Neural progenitor cell (in vitro differentiated cells): ENCODE measurements around the gene GRN. TPM values are rescaled to one million over a fixed set of nuclear protein-coding genes. Genes with fewer than 3 reads are reported as not detected.

Source experiments
- DNase-seq: peaks from one replicate; pipeline ENCODE4 v3.0.0-alpha.2; 2016; ENCODE audit warnings: low spot score
- H2AFZ ChIP-seq: fragments of 200-600 bp; sonication (generic); replicated peaks from 2 replicates; pipeline ENCODE4 v1.6.1; 2016; ENCODE audit warnings: antibody characterized with exemption
- H3F3A ChIP-seq: fragments of 200-600 bp; sonication (generic); 2 replicates; pipeline ENCODE4 v1.6.1; 2016; ENCODE audit warnings: antibody characterized with exemption, low read depth
- H3K27ac ChIP-seq: fragments of 200-600 bp; sonication (generic); 2 replicates; pipeline ENCODE4 v1.5.1; 2016; ENCODE audit warnings: mild to moderate bottlenecking
- H3K27me3 ChIP-seq: fragments of 200-600 bp; sonication (generic); 2 replicates; pipeline ENCODE4 v1.6.1; 2016; ENCODE audit warnings: mild to moderate bottlenecking, moderate library complexity
- H3K36me3 ChIP-seq: fragments of 200-600 bp; sonication (generic); 2 replicates; pipeline ENCODE4 v1.5.1; 2016
- H3K4me1 ChIP-seq: fragments of 200-600 bp; sonication (generic); 2 replicates; pipeline ENCODE4 v1.6.1; 2016; ENCODE audit warnings: mixed run types
- H3K4me2 ChIP-seq: fragments of 200-600 bp; sonication (generic); 2 replicates; pipeline ENCODE4 v1.6.1; 2016
- H3K4me3 ChIP-seq: fragments of 200-600 bp; sonication (generic); 2 replicates; pipeline ENCODE4 v1.5.1; 2016
- H3K79me2 ChIP-seq: fragments of 200-600 bp; sonication (generic); 2 replicates; pipeline ENCODE4 v1.6.1; 2016; ENCODE audit warnings: low read depth
- H3K9ac ChIP-seq: fragments of 200-600 bp; sonication (generic); 2 replicates; pipeline ENCODE4 v1.6.1; 2016
- H3K9me3 ChIP-seq: fragments of 200-600 bp; sonication (generic); 2 replicates; pipeline ENCODE4 v1.5.1; 2016; ENCODE audit warnings: low read depth
- H4K20me1 ChIP-seq: fragments of 200-600 bp; sonication (generic); 2 replicates; pipeline ENCODE4 v1.6.1; 2016; ENCODE audit warnings: low read depth
- H3K27ac Mint-ChIP-seq: 3 replicates; pipeline ENCODE4 v1.8.0; 2021; ENCODE audit warnings: mixed read lengths
- H3K27me3 Mint-ChIP-seq: 2 replicates; pipeline ENCODE4 v1.8.0; 2022; ENCODE audit warnings: low read depth, mild to moderate bottlenecking, inconsistent platforms, moderate library complexity, mixed read lengths; ENCODE audit not compliant: insufficient read depth
- H3K36me3 Mint-ChIP-seq: 3 replicates; pipeline ENCODE4 v1.8.0; 2021; ENCODE audit warnings: mixed read lengths
- H3K4me1 Mint-ChIP-seq: 3 replicates; pipeline ENCODE4 v1.8.0; 2021; ENCODE audit warnings: mixed read lengths
- H3K4me3 Mint-ChIP-seq: 3 replicates; pipeline ENCODE4 v1.8.0; 2021; ENCODE audit warnings: mild to moderate bottlenecking, moderate library complexity, mixed read lengths
- H3K9me3 Mint-ChIP-seq: 3 replicates; pipeline ENCODE4 v1.8.0; 2020; ENCODE audit warnings: mixed read lengths
- EZH2 ChIP-seq: fragments of 200-600 bp; sonication (generic); IDR thresholded peaks from 2 replicates; pipeline ENCODE4 v1.6.1; 2017; ENCODE audit warnings: antibody characterized with exemption, mild to moderate bottlenecking, moderate library complexity
- EZH2phosphoT487 ChIP-seq: fragments of 200-600 bp; sonication (generic); IDR thresholded peaks from 2 replicates; pipeline ENCODE4 v1.6.1; 2017; ENCODE audit warnings: antibody characterized with exemption
- total RNA-seq: library from RNA; depleted of rRNA; stranded (reverse); fragments of >200 nt; gene quantifications from 2 replicates; pipeline ENCODE4 v1.2.3, GENCODE V29; 2015; ENCODE audit warnings: low replicate concordance
- TF ChIP-seq, protein P1 (sequence below): fragments of 200-600 bp; sonication (generic); IDR thresholded peaks from 2 replicates; pipeline ENCODE4 v1.5.1; 2017; ENCODE audit warnings: antibody characterized with exemption, mild to moderate bottlenecking

The GRN gene
- total RNA-seq, 1 donor from 2014 or later, result 28.2 TPM

DNA sequence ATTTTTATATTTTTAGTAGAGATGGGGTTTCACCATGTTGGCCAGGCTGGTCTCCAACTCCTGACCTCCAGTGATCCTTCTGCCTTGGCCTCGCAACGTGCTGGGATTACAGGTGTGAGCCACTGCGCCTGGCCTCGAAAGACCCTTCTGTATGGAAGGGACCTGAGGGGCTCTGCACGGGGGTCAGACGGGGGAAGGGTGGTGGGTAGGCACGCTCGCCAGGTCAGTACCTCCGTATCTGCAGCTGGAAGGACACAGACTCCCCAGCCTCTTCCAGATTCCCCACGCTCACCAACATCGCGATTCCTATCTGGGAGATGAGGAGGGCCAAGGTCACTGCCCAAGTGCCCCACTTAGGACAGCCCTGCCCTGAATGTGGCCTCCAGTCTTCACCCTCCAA is 31.7 kb downstream of the GRN start:
- Histone ChIP-seq H3K4me2 (no peak overlapping the region), H3K4me3 (no peak overlapping the region), H4K20me1 (no peaks in the 10 kb centered on the region), H2AFZ (no peak overlapping the region), H3K9ac (no peak overlapping the region), H3K27me3 (no peaks in the 10 kb centered on the region), H3F3A (peaks cover 12% of the 10 kb centered on the region), H3K79me2 (no peaks in the 10 kb centered on the region), H3K4me1 (peaks cover 8% of the 10 kb centered on the region), H3K27ac (no peak overlapping the region), H3K9me3 (no peaks in the 10 kb centered on the region), H3K36me3 (no peaks in the 10 kb centered on the region)
- no peak overlapping the region for H3K27ac Mint-ChIP-seq
- TF ChIP-seq, protein P1, sequence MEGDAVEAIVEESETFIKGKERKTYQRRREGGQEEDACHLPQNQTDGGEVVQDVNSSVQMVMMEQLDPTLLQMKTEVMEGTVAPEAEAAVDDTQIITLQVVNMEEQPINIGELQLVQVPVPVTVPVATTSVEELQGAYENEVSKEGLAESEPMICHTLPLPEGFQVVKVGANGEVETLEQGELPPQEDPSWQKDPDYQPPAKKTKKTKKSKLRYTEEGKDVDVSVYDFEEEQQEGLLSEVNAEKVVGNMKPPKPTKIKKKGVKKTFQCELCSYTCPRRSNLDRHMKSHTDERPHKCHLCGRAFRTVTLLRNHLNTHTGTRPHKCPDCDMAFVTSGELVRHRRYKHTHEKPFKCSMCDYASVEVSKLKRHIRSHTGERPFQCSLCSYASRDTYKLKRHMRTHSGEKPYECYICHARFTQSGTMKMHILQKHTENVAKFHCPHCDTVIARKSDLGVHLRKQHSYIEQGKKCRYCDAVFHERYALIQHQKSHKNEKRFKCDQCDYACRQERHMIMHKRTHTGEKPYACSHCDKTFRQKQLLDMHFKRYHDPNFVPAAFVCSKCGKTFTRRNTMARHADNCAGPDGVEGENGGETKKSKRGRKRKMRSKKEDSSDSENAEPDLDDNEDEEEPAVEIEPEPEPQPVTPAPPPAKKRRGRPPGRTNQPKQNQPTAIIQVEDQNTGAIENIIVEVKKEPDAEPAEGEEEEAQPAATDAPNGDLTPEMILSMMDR, result no peak
- TF ChIP-seq EZH2phosphoT487, result no peak
- TF ChIP-seq EZH2, result no peak
- DNase-seq, result no peak
- no peak overlapping the region for H3K4me3 Mint-ChIP-seq
- H3K9me3 Mint-ChIP-seq, result no peaks in the 10 kb centered on the region
- H3K27me3 Mint-ChIP-seq, result peaks cover 9% of the 10 kb centered on the region
- peaks cover 5% of the 10 kb centered on the region for H3K4me1 Mint-ChIP-seq
- no peaks in the 10 kb centered on the region for H3K36me3 Mint-ChIP-seq

DNA sequence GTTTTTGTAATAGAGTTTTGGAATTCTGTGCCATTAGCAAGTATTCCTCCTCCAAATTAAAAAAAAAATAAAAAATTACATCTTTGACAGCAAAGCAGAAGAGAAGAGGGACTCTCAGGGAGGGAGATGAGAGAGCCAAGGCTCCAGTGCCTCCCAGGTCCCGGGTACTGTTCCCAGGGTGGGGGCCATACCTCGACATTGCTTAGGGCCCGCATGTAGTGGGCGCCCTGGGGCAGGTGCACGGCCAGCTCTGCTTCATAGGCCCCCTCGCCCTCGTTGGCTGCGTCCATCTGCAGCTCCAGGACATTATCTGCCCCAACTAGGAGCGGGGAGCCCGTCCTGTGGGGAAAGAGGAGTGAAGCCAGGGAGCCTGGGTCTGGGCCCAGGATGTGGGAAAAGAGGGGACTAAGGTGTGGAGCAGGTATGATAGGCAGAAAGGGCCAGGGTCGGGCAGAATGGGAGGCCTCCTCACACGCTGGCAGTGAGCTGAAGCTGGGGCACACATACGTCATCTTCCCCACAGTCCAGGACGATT is 33.1 kb downstream of the GRN start:
- TF ChIP-seq, protein P1, result no peak
- Histone ChIP-seq H3K4me3 (no peak overlapping the region), H3K9me3 (no peaks in the 10 kb centered on the region), H3K27me3 (peaks cover 10% of the 10 kb centered on the region), H3F3A (peaks cover 12% of the 10 kb centered on the region), H3K9ac (no peak overlapping the region), H2AFZ (no peak overlapping the region), H3K4me2 (no peak overlapping the region), H3K36me3 (no peaks in the 10 kb centered on the region), H3K4me1 (peaks cover 8% of the 10 kb centered on the region), H3K79me2 (no peaks in the 10 kb centered on the region), H4K20me1 (no peaks in the 10 kb centered on the region), H3K27ac (no peak overlapping the region)
- no peak for DNase-seq
- no peaks in the 10 kb centered on the region for H3K9me3 Mint-ChIP-seq
- H3K4me3 Mint-ChIP-seq, result no peak overlapping the region
- H3K4me1 Mint-ChIP-seq, result peaks cover 4% of the 10 kb centered on the region
- peak overlapping the region; percentile 15 for H3K27ac Mint-ChIP-seq
- peaks cover 12% of the 10 kb centered on the region for H3K27me3 Mint-ChIP-seq
- H3K36me3 Mint-ChIP-seq, result no peaks in the 10 kb centered on the region

DNA sequence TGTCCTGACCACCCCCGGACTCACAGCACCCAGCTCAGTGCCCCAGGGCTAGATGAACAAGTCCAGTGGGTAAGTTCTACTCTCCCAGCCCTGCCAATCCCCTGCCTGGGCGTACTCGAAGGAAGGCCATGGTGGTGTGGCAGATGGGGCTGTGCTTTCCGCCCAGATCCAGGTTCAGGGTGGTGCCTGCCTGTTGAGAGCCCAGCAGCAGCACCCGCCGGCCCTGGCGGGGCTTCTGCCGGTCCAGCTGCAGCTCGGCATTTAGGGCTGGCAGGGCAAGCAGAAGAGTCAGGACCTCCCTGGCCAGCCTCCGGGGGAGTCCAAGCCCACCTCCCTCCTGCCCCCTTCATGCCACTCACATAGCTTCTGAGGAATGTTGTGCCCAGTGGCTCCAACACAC is 34.8 kb downstream of the GRN start:
- no peaks in the 10 kb centered on the region for H4K20me1 ChIP-seq
- H3K79me2 ChIP-seq, result no peaks in the 10 kb centered on the region
- peaks cover 7% of the 10 kb centered on the region for H3K4me1 ChIP-seq
- H3K27ac ChIP-seq, result no peak overlapping the region
- no peak overlapping the region for H2AFZ ChIP-seq
- H3K27me3 ChIP-seq, result peaks cover 27% of the 10 kb centered on the region
- Mint-ChIP-seq H3K9me3 (no peaks in the 10 kb centered on the region), H3K4me1 (peaks cover 9% of the 10 kb centered on the region), H3K36me3 (no peaks in the 10 kb centered on the region), H3K27ac (no peak overlapping the region), H3K27me3 (peaks cover 9% of the 10 kb centered on the region), H3K4me3 (no peak overlapping the region)
- no peak overlapping the region for H3K9ac ChIP-seq
- DNase-seq, result no peak
- peaks cover 17% of the 10 kb centered on the region for H3F3A ChIP-seq
- no peaks in the 10 kb centered on the region for H3K9me3 ChIP-seq
- TF ChIP-seq, protein P1, result no peak
- TF ChIP-seq EZH2 (no peak), EZH2phosphoT487 (no peak)
- H3K36me3 ChIP-seq, result no peaks in the 10 kb centered on the region
- H3K4me2 ChIP-seq, result no peak overlapping the region
- H3K4me3 ChIP-seq, result no peak overlapping the region
